HCT116 (cell line): ENCODE measurements around the gene ASAP3. TPM values are rescaled to one million over a fixed set of nuclear protein-coding genes. Genes with fewer than 3 reads are reported as not detected.

Experiments used
- ATAC-seq: fragments of 200-7000 bp; cut with Tn5 transposase; 2 replicates; pipeline ENCODE4 v1.9.1; 2020; ENCODE audit warnings: mild to moderate bottlenecking, moderate library complexity
- BruUV-seq: library from RNA; stranded (reverse); fragments of 400-500 nt; replicated peaks from 2 replicates; lab custom pipeline; 2021; lab: Mats Ljungman, UMichigan
- CTCF ChIA-PET: fragments of 300-600 bp; sonication (Branson Sonifier 250); formaldehyde crosslinking; loops from one replicate; lab custom pipeline; 2021; ENCODE audit warnings: antibody characterized with exemption; lab: Charles Lee
- POLR2A ChIA-PET: fragments of 300-600, 350-600 bp; sonication (Branson Sonifier 250); formaldehyde crosslinking; loops from one replicate; lab custom pipeline; 2021; ENCODE audit warnings: antibody characterized with exemption; lab: Charles Lee
- RAD21 ChIA-PET, 2 experiments: fragments of 300-600 bp; sonication (Branson Sonifier 250); formaldehyde crosslinking; loops; one replicate each; lab custom pipeline; 2023; ENCODE audit warnings: low total read pairs in 2 of 2; ENCODE audit not compliant: uncharacterized antibody in 2 of 2, unreplicated experiment in 2 of 2, low non-redundant PET in 1 of 2; lab: Charles Lee
- DNase-seq: peaks from one replicate; pipeline ENCODE4 v3.0.0-alpha.2; 2010; ENCODE audit warnings: low read depth, low spot score
- H2AFZ ChIP-seq: fragments of 200-600 bp; shearing (Covaris generic), sonication (generic); 2 replicates; pipeline ENCODE4 v1.6.1; 2017; ENCODE audit warnings: low read depth, mixed run types, mixed read lengths, antibody characterized with exemption, low read length; ENCODE audit not compliant: poor library complexity, severe bottlenecking
- H3K27ac ChIP-seq: 2 replicates; pipeline ENCODE4 v1.5.1; 2012; ENCODE audit warnings: low read depth, low read length
- H3K27me3 ChIP-seq: fragments of 200-600 bp; sonication (generic); 2 replicates; pipeline ENCODE4 v1.6.1; 2016; ENCODE audit warnings: mixed run types, low read length, mixed read lengths; ENCODE audit not compliant: insufficient read depth
- H3K36me3 ChIP-seq, 2 experiments: fragments of 200-500 bp in 1 of 2; fragments of 200-600 bp in 1 of 2; sonication (Bioruptor generic) in 1 of 2; sonication (generic) in 1 of 2; 2 replicates each; pipeline versions ENCODE4 v1.5.1 to v1.6.1; 2014 to 2016; ENCODE audit warnings: low read length in 2 of 2, inconsistent platforms in 1 of 2, mixed read lengths in 1 of 2, mixed run types in 1 of 2; ENCODE audit not compliant: insufficient read depth in 2 of 2, control insufficient read depth in 1 of 2
- H3K4me1 ChIP-seq, 2 experiments: fragments of 200-600 bp in 1 of 2; sonication (generic) in 1 of 2; 2 replicates each; pipeline versions ENCODE4 v1.5.1 to v1.6.1; 2012 to 2017; ENCODE audit warnings: low read length in 2 of 2, inconsistent platforms in 1 of 2, mild to moderate bottlenecking in 1 of 2, mixed read lengths in 1 of 2, mixed run types in 1 of 2, moderate library complexity in 1 of 2; ENCODE audit not compliant: insufficient read depth in 2 of 2, control insufficient read depth in 1 of 2
- H3K4me2 ChIP-seq: fragments of 200-600 bp; sonication (generic); 2 replicates; pipeline ENCODE4 v1.6.1; 2017; ENCODE audit warnings: mixed run types, low read length, mixed read lengths
- H3K4me3 ChIP-seq, 2 experiments: fragments of 200-600 bp in 1 of 2; sonication (generic) in 1 of 2; replicated peaks in 1 of 2; 2 replicates each; pipeline ENCODE4 v1.5.1; 2011 to 2016; ENCODE audit warnings: low read length in 2 of 2, control low read depth in 1 of 2, low read depth in 1 of 2, mild to moderate bottlenecking in 1 of 2, mixed read lengths in 1 of 2, mixed run types in 1 of 2
- H3K79me2 ChIP-seq: fragments of 200-600 bp; sonication (generic); 2 replicates; pipeline ENCODE4 v1.6.1; 2017; ENCODE audit warnings: mild to moderate bottlenecking, mixed run types, low read length, moderate library complexity, mixed read lengths; ENCODE audit not compliant: insufficient read depth
- H3K9ac ChIP-seq: fragments of 200-600 bp; sonication (generic); 2 replicates; pipeline ENCODE4 v1.6.1; 2016; ENCODE audit warnings: low read length, mixed read lengths
- H3K9me2 ChIP-seq: fragments of 200-600 bp; sonication (generic), shearing (Covaris generic); 2 replicates; pipeline ENCODE4 v1.6.1; 2017; ENCODE audit warnings: mixed run types, mild to moderate bottlenecking, moderate library complexity; ENCODE audit not compliant: insufficient read depth
- H3K9me3 ChIP-seq, 2 experiments: fragments of 200-500 bp in 1 of 2; fragments of 200-600 bp in 1 of 2; sonication (Bioruptor generic) in 1 of 2; sonication (generic) in 1 of 2; 2 replicates each; pipeline ENCODE4 v1.6.1; 2014 to 2017; ENCODE audit warnings: low read length in 2 of 2, mixed read lengths in 2 of 2, inconsistent platforms in 1 of 2, low read depth in 1 of 2, mild to moderate bottlenecking in 1 of 2, mixed run types in 1 of 2, moderate library complexity in 1 of 2; ENCODE audit not compliant: control insufficient read depth in 1 of 2, insufficient read depth in 1 of 2
- H4K20me1 ChIP-seq: fragments of 200-600 bp; sonication (generic), shearing (Covaris generic); 2 replicates; pipeline ENCODE4 v1.6.1; 2017; ENCODE audit warnings: mixed run types, mild to moderate bottlenecking, moderate library complexity; ENCODE audit not compliant: insufficient read depth
- ATF3 ChIP-seq: IDR thresholded peaks from 2 replicates; pipeline ENCODE4 v1.6.1; 2012
- CBX3 ChIP-seq: IDR thresholded peaks from 2 replicates; pipeline ENCODE4 v1.6.1; 2012; ENCODE audit warnings: low read depth
- ELF1 ChIP-seq: IDR thresholded peaks from 2 replicates; pipeline ENCODE4 v1.6.1; 2012; ENCODE audit warnings: low read depth, borderline replicate concordance
- EZH2 ChIP-seq: fragments of 200-600 bp; sonication (generic); IDR thresholded peaks from 2 replicates; pipeline ENCODE4 v1.6.1; 2017; ENCODE audit warnings: antibody characterized with exemption, mixed run types
- POLR2A ChIP-seq: IDR thresholded peaks from 2 replicates; pipeline ENCODE4 v1.7.0; 2011; ENCODE audit warnings: borderline replicate concordance; ENCODE audit not compliant: insufficient read depth, insufficient read length; ENCODE audit errors: extremely low read depth
- RAD21 ChIP-seq: IDR thresholded peaks from 2 replicates; pipeline ENCODE4 v1.6.1; 2012; ENCODE audit warnings: low read depth, mild to moderate bottlenecking
- REST ChIP-seq: IDR thresholded peaks from 2 replicates; pipeline ENCODE4 v1.6.1; 2012; ENCODE audit warnings: low read depth
- SRF ChIP-seq: IDR thresholded peaks from 2 replicates; pipeline ENCODE4 v1.6.1; 2012; ENCODE audit warnings: low read depth
- YY1 ChIP-seq: IDR thresholded peaks from 2 replicates; pipeline ENCODE4 v1.6.1; 2011; ENCODE audit warnings: low read length, low read depth, moderate library complexity, mild to moderate bottlenecking; ENCODE audit not compliant: insufficient replicate concordance; ENCODE audit errors: extremely low read depth
- ZBTB33 ChIP-seq: IDR thresholded peaks from 2 replicates; pipeline ENCODE4 v1.6.1; 2011; ENCODE audit warnings: mild to moderate bottlenecking, low read length, moderate library complexity; ENCODE audit not compliant: insufficient replicate concordance; ENCODE audit errors: extremely low read depth
- ZNF274 ChIP-seq: fragments of 200-500 bp; sonication (Bioruptor generic); IDR thresholded peaks from 2 replicates; pipeline ENCODE4 v1.6.1; 2014; ENCODE audit warnings: mild to moderate bottlenecking, low read depth, low read length, inconsistent platforms
- intact Hi-C: fragments of 100-400 bp; cut with micrococcal nuclease; formaldehyde crosslinking; loops from 2 replicates; pipeline ENCODE4 v1.10.0; 2022
- total RNA-seq: library from RNA; stranded (reverse); gene quantifications from one replicate; pipeline ENCODE4 v1.2.1, GENCODE V29; 2021; ENCODE audit not compliant: unreplicated experiment

Gene ASAP3
- total RNA-seq, 1 experiment from 2014 or later, result 19.7 TPM

DNA sequence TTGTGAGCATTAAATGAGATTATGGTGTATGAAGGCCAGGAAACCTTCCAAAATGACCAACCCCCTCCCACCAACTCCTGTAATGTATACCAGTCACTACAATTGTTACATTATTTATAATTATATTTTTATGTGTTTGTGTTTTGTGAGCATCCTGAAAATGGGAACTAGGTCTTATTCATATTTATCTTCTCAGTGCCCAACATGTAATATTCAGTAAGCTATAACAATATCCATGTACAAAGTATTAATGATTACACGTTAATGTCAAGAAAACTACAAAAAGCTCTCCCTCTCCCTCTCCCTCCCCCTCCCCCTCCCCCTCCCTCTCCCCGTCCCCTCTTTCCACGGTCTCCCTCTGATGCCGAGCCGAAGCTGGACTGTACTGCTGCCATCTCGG is 19.0 kb upstream of the ASAP3 start:
- DNase-seq, result no peak
- CTCF ChIA-PET, result no interaction called here
- Histone ChIP-seq H3K36me3 (no peaks in the 10 kb centered on the region), H3K4me3 (no peak overlapping the region), H3K9me2 (no peaks in the 10 kb centered on the region), H3K4me2 (no peak overlapping the region), H3K27me3 (no peaks in the 10 kb centered on the region), H3K9me3 (no peaks in the 10 kb centered on the region), H3K9ac (no peak overlapping the region), H3K79me2 (no peaks in the 10 kb centered on the region), H4K20me1 (no peaks in the 10 kb centered on the region), H3K27ac (no peak overlapping the region), H3K4me1 (no peaks in the 10 kb centered on the region), H2AFZ (no peak overlapping the region)
- intact Hi-C loops, result no loop called here
- POLR2A ChIA-PET, result no interaction called here
- BruUV-seq, result no TSS peak
- TF ChIP-seq REST (no peak), YY1 (no peak), POLR2A (no peak), EZH2 (no peak), SRF (no peak), ZBTB33 (no peak), CBX3 (no peak), ATF3 (no peak), ZNF274 (no peak), RAD21 (no peak), ELF1 (no peak)
- ATAC-seq, result no peak
- RAD21 ChIA-PET, result no interaction called here
